ENCODE measurements around the gene RNF208. TPM values are rescaled to one million over a fixed set of nuclear protein-coding genes. Genes with fewer than 3 reads are reported as not detected.

The RNF208 gene
- total and polyA plus RNA-seq, 9 of the 15 experiments (the other 6 are each of a cell fraction or from before 2014, with no cell fraction given) = 0.15 to 6.9 (median 0.50) TPM; not detected in 2

DNA sequence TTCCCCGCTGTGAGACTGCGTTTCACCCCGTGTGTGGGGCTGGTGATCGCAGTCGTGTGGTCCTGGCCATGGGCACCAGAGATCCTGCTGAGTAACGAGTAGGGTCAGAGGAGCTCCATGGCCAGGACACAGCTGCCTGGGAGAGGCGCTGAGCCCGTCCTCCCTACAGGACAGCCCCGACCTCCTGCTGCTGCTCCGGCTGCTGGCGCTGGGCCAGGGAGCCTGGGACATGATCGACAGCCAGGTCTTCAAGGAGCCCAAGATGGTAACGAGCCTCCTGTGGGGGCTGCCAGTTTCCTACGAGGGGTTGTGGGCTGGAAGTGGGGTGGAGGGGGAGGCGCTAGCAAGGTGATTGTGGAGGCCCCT, 44.1 kb upstream of the RNF208 start:
- WGBS (ENCODE audit: insufficient coverage, low coverage, missing lambda C conversion rate) = 90% methylated on average over 15 of the region's 15 CpGs
- ATAC-seq (no peak), FAIRE-seq (no peak), DNase-seq (ENCODE audit: extremely low read depth in 1 of 4, low spot score in 3 of 4) (no peak)
- H3K27me3 ChIP-seq (ENCODE audit: control insufficient read depth in 2 of 2, insufficient read depth in 2 of 2, low read length in 2 of 2) = no peaks in the 10 kb centered on the region
- ChIA-PET POLR2A (interaction anchor here (0.7 to 4.2 kb wide), 6 partner anchors 11 to 137 kb away, joined by 3 to 23 read pairs (median 3); partner anchors contain the start of gene TOR4A), CTCF (ENCODE audit: low intra/inter-chr PET ratio) (no interaction called here)
- no peak overlapping the region; a peak in 1 of 4 replicates for H3K9ac ChIP-seq (ENCODE audit: insufficient read depth in 1 of 2, low read depth in 2 of 2, low read length in 2 of 2)
- peaks cover 10% of the 10 kb centered on the region; the same call in 2 of the 3 replicates for H3K79me2 ChIP-seq (ENCODE audit: control insufficient read depth, insufficient read depth, low read length)
- peaks cover 20 to 56% of the 10 kb centered on the region in 2 experiments for H3K4me1 ChIP-seq (replicated peaks in 1 of 2; ENCODE audit: control insufficient read depth in 2 of 2, insufficient read depth in 2 of 2, low read length in 2 of 2)
- H3K9me3 ChIP-seq (replicated peaks; ENCODE audit: control insufficient read depth, insufficient read depth, low read depth, low read length) = no peaks in the 10 kb centered on the region
- H4K20me1 ChIP-seq (replicated peaks; ENCODE audit: control insufficient read depth, insufficient read depth, low read length) = no peaks in the 10 kb centered on the region
- H3K9me1 ChIP-seq (ENCODE audit: control insufficient read depth, insufficient read depth, low read length) = no peaks in the 10 kb centered on the region
- H3K4me3 ChIP-seq = no peak overlapping the region
- intact Hi-C loops (cut with micrococcal nuclease) = no loop called here
- TF ChIP-seq NCOA4 (IDR thresholded peaks at IDR 0.05; ENCODE audit: partially characterized antibody) (no peak), DMBX1 (CRISPR knock-in tag; IDR thresholded peaks at IDR 0.05; ENCODE audit: borderline replicate concordance) (no peak), POLR2G (IDR thresholded peaks at IDR 0.05; ENCODE audit: low read depth, low read length) (0 out of 2 replicates have a peak, but pooled peaks have one; percentile 17), STAT6 (CRISPR knock-in tag; IDR thresholded peaks at IDR 0.05) (no peak), RBFOX2 (IDR thresholded peaks at IDR 0.05; ENCODE audit: low read depth, low read length) (peak; percentile 35; the same call in 1 of the 2 replicates), ZKSCAN1 (IDR thresholded peaks at IDR 0.05; ENCODE audit: low read depth, low read length) (no peak), ZNF165 (CRISPR knock-in tag; IDR thresholded peaks at IDR 0.05; ENCODE audit: borderline replicate concordance) (no peak), FIP1L1 (IDR thresholded peaks at IDR 0.05; ENCODE audit: low read depth, low read length, poor library complexity, severe bottlenecking) (no peak), SRSF9 (IDR thresholded peaks at IDR 0.05; ENCODE audit: borderline replicate concordance, low read depth, low read length) (no peak), NFIC (IDR thresholded peaks at IDR 0.05) (peak; percentile 75), ZNF699 (CRISPR knock-in tag; IDR thresholded peaks at IDR 0.05; ENCODE audit: insufficient replicate concordance) (no peak)
- TF ChIP-seq, protein P1, sequence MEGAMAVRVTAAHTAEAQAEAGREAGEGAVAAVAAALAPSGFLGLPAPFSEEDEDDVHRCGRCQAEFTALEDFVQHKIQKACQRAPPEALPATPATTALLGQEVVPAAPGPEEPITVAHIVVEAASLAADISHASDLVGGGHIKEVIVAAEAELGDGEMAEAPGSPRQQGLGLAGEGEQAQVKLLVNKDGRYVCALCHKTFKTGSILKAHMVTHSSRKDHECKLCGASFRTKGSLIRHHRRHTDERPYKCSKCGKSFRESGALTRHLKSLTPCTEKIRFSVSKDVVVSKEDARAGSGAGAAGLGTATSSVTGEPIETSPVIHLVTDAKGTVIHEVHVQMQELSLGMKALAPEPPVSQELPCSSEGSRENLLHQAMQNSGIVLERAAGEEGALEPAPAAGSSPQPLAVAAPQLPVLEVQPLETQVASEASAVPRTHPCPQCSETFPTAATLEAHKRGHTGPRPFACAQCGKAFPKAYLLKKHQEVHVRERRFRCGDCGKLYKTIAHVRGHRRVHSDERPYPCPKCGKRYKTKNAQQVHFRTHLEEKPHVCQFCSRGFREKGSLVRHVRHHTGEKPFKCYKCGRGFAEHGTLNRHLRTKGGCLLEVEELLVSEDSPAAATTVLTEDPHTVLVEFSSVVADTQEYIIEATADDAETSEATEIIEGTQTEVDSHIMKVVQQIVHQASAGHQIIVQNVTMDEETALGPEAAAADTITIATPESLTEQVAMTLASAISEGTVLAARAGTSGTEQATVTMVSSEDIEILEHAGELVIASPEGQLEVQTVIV (CRISPR knock-in tag; IDR thresholded peaks at IDR 0.05; ENCODE audit: borderline replicate concordance) = no peak
- no peak overlapping the region for H2AFZ ChIP-seq (ENCODE audit: low read depth, low read length)
- peaks cover 72% of the 10 kb centered on the region for H3K36me3 ChIP-seq (ENCODE audit: control insufficient read depth, insufficient read depth, low read length)
- H3K4me2 ChIP-seq (ENCODE audit: insufficient read depth, low read length) = no peak overlapping the region
- H3K27ac ChIP-seq (ENCODE audit: extremely low read depth, low read depth, low read length) = no peak overlapping the region
- BruUV-seq (replicated peaks) = no TSS peak
- in situ Hi-C loops (cut with MboI) = no loop called here

Measured in K562 (cell line).